Fibroblast of skin of right biceps (primary cell): ENCODE results near the gene DCST2.
"Not testable (repeated sequence)": the region's sequence is repeated elsewhere in the genome, so short reads cannot be mapped to it uniquely, and the experiment has no call there.

Experiments used
- DNase-seq: peaks from one replicate; pipeline ENCODE4 v3.0.0-alpha.2; 2013

The DCST2 gene

GRCh38 chr1:154995301-154995983, 38.1 kb downstream of the DCST2 start:
- DNase-seq, result peak; percentile 84

GRCh38 chr1:154994591-154994990, 39.0 kb downstream of the DCST2 start:
- no peak for DNase-seq

GRCh38 chr1:154994269-154994587, 39.4 kb downstream of the DCST2 start:
- DNase-seq, result no peak

- DNase-seq, result no peak
These were observed 39.9 kb downstream of the DCST2 start, which contains the start of gene LENEP for GRCh38 chr1:154993572-154994268. LENEP (plus strand) TSS chr1:154993586; CDS start chr1:154993608, 22 bp downstream.

- DNase-seq, result peak; percentile 62
These were observed 40.6 kb downstream of the DCST2 start for GRCh38 chr1:154992721-154993571.

GRCh38 chr1:154990276-154990675, 43.3 kb downstream of the DCST2 start:
- no peak for DNase-seq

- DNase-seq, result no peak
These were observed 44.3 kb downstream of the DCST2 start for GRCh38 chr1:154989195-154989860.

GRCh38 chr1:154988058-154988954, 45.3 kb downstream of the DCST2 start:
- DNase-seq, result no peak

- no peak for DNase-seq
These were observed 46.3 kb downstream of the DCST2 start for GRCh38 chr1:154987326-154987725.

GRCh38 chr1:154986736-154987135, 46.8 kb downstream of the DCST2 start:
- DNase-seq, result not testable (repeated sequence)

- DNase-seq, result no peak
These were observed 49.7 kb downstream of the DCST2 start for GRCh38 chr1:154983776-154984466.

- peak; percentile 100 for DNase-seq
These were observed 50.5 kb downstream of the DCST2 start, which contains the start of gene FLAD1 for GRCh38 chr1:154982897-154983648. FLAD1 (plus strand) TSS chr1:154983344; CDS start chr1:154983695, 351 bp downstream.

- no peak for DNase-seq
These were observed 51.2 kb downstream of the DCST2 start for GRCh38 chr1:154982341-154982740.

GRCh38 chr1:154978360-154978759, 55.2 kb downstream of the DCST2 start:
- no peak for DNase-seq

- not testable (repeated sequence) for DNase-seq
These were observed 55.8 kb downstream of the DCST2 start for GRCh38 chr1:154977762-154978161.

GRCh38 chr1:154975409-154976059, 58.0 kb downstream of the DCST2 start:
- peak; percentile 46 for DNase-seq

GRCh38 chr1:154974808-154975408, 58.7 kb downstream of the DCST2 start:
- peak; percentile 95 for DNase-seq

- DNase-seq, result peak; percentile 100
These were observed 59.3 kb downstream of the DCST2 start, which contains the start of gene CKS1B for GRCh38 chr1:154974102-154974807. CKS1B (plus strand) TSS chr1:154974681; CDS start chr1:154974746, 65 bp downstream.
